Measurements from ENCODE around the gene TUBG2. TPM values are rescaled to one million over a fixed set of nuclear protein-coding genes. Genes with fewer than 3 reads are reported as not detected.

Gene TUBG2
- total and polyA plus RNA-seq, 4 donors = 6.9 to 22.0 (median 11.7) TPM

- H3K9me3 ChIP-seq (ENCODE audit: control insufficient read depth in 4 of 4, insufficient read depth in 3 of 4, low read length in 3 of 4) = no peaks in the 10 kb centered on the region
- no peak for TF ChIP-seq CTCF (IDR thresholded peaks at IDR 0.05; ENCODE audit: control extremely low read depth, extremely low read depth)
- no peak for ATAC-seq (ENCODE audit: insufficient read depth, low FRiP score)
- 35 to 62% methylated on average over 66 to 87 of the region's 87 CpGs for WGBS, 2 donors
- peaks cover 2 to 55% (median 37%) of the 10 kb centered on the region in 4 donors for H3K36me3 ChIP-seq (ENCODE audit: control insufficient read depth in 4 of 4, insufficient read depth in 4 of 4, low read length in 4 of 4)
- H3K4me3 ChIP-seq = no peak overlapping the region
- H3K9ac ChIP-seq (ENCODE audit: insufficient read depth in 1 of 2, low read length in 2 of 2) = no peak overlapping the region
- H3K27ac ChIP-seq (ENCODE audit: low read depth in 1 of 2, low read length in 1 of 2) = peak overlapping the region in 1 of 2 donors; percentile 43
- no peak for DNase-seq
- H3K4me1 ChIP-seq (ENCODE audit: control insufficient read depth in 5 of 5, insufficient read depth in 5 of 5, low read length in 5 of 5) = peaks cover 6 to 29% (median 15%) of the 10 kb centered on the region in 5 donors
- no peaks in the 10 kb centered on the region for H3K27me3 ChIP-seq (ENCODE audit: control insufficient read depth in 3 of 3, insufficient read depth in 3 of 3, low read length in 2 of 3)
Measured at GRCh38 chr17:42669977-42670788, 11.1 kb downstream of the TUBG2 start.

GRCh38 chr17:42670789-42671657 lies 11.9 kb downstream of the TUBG2 start:
- H3K9me3 ChIP-seq (ENCODE audit: control insufficient read depth in 4 of 4, insufficient read depth in 3 of 4, low read length in 3 of 4) = no peaks in the 10 kb centered on the region
- no peaks in the 10 kb centered on the region for H3K27me3 ChIP-seq (ENCODE audit: control insufficient read depth in 3 of 3, insufficient read depth in 3 of 3, low read length in 2 of 3)
- peaks cover 0 to 55% (median 34%) of the 10 kb centered on the region in 4 donors for H3K36me3 ChIP-seq (ENCODE audit: control insufficient read depth in 4 of 4, insufficient read depth in 4 of 4, low read length in 4 of 4)
- no peak overlapping the region for H3K4me3 ChIP-seq
- no peak overlapping the region for H3K9ac ChIP-seq (ENCODE audit: insufficient read depth in 1 of 2, low read length in 2 of 2)
- peak overlapping the region in 1 of 2 donors; percentile 30 for H3K27ac ChIP-seq (ENCODE audit: low read depth in 1 of 2, low read length in 1 of 2)
- DNase-seq = no peak
- ATAC-seq (ENCODE audit: insufficient read depth, low FRiP score) = no peak
- H3K4me1 ChIP-seq (ENCODE audit: control insufficient read depth in 5 of 5, insufficient read depth in 5 of 5, low read length in 5 of 5) = peaks cover 6 to 33% (median 15%) of the 10 kb centered on the region in 5 donors
- 42 to 71% methylated on average over 48 to 50 of the region's 50 CpGs for WGBS, 2 donors
- no peak for TF ChIP-seq CTCF (IDR thresholded peaks at IDR 0.05; ENCODE audit: control extremely low read depth, extremely low read depth)

GRCh38 chr17:42672038-42672437 lies 13.0 kb downstream of the TUBG2 start:
- Histone ChIP-seq H3K4me3 (no peak overlapping the region), H3K9me3 (ENCODE audit: control insufficient read depth in 4 of 4, insufficient read depth in 3 of 4, low read length in 3 of 4) (no peaks in the 10 kb centered on the region), H3K27me3 (ENCODE audit: control insufficient read depth in 3 of 3, insufficient read depth in 3 of 3, low read length in 2 of 3) (no peaks in the 10 kb centered on the region), H3K4me1 (ENCODE audit: control insufficient read depth in 5 of 5, insufficient read depth in 5 of 5, low read length in 5 of 5) (peaks cover 6 to 33% (median 15%) of the 10 kb centered on the region in 5 donors), H3K27ac (ENCODE audit: low read depth in 1 of 2, low read length in 1 of 2) (no peak overlapping the region), H3K9ac (ENCODE audit: insufficient read depth in 1 of 2, low read length in 2 of 2) (no peak overlapping the region), H3K36me3 (ENCODE audit: control insufficient read depth in 4 of 4, insufficient read depth in 4 of 4, low read length in 4 of 4) (peaks cover 0 to 46% (median 29%) of the 10 kb centered on the region in 4 donors)
- WGBS, 2 donors = 82 to 86% methylated on average over 28 of the region's 28 CpGs
- no peak for ATAC-seq (ENCODE audit: insufficient read depth, low FRiP score)
- no peak for TF ChIP-seq CTCF (IDR thresholded peaks at IDR 0.05; ENCODE audit: control extremely low read depth, extremely low read depth)
- no peak for DNase-seq
